Mesangial cell (primary cell): ENCODE data around the gene MISFA. TPM values are rescaled to one million over a fixed set of nuclear protein-coding genes. Genes with fewer than 3 reads are reported as not detected.

Experiments
- total RNA-seq: library from RNA; depleted of rRNA; stranded (reverse); fragments of >200 nt; gene quantifications from 2 replicates; pipeline ENCODE4 v1.2.3, GENCODE V29; 2015

MISFA gene
- total RNA-seq, result not detected in 2 replicates

GRCh38 chr11:18599739-18600230 lies at the start of gene MISFA:
Gene MISFA (plus strand): TSS chr11:18599789. CDS start chr11:18599929, 140 bp downstream.

GRCh38 chr11:18588297-18589252 lies 11.0 kb upstream of the MISFA start, which contains the start of gene UEVLD:
Gene UEVLD (minus strand): TSS chr11:18588734. CDS start chr11:18588654, 80 bp downstream.

GRCh38 chr11:18634140-18635032 lies 34.8 kb downstream of the MISFA start, which contains the start of gene SPTY2D1:
Gene SPTY2D1 (minus strand): TSS chr11:18634342. CDS start chr11:18634257, 85 bp downstream.

Other genes with a start within 250 kb of the MISFA start
- gene LDHA, start 205.2 kb upstream of the MISFA start, total RNA-seq, result 237 and 629 TPM in 2 replicates
- 0.81 TPM in 1 of 2 replicates, not detected in the other for gene LDHC, start 187.5 kb upstream of the MISFA start, total RNA-seq
- not detected in 2 replicates for gene LDHAL6A, start 143.9 kb upstream of the MISFA start, total RNA-seq
- gene TSG101, start 72.8 kb upstream of the MISFA start, total RNA-seq, result 74.3 and 87.3 TPM in 2 replicates
- gene UEVLD, start 11.1 kb upstream of the MISFA start, total RNA-seq, result 12.3 and 17.8 TPM in 2 replicates
- gene SPTY2D1, start 34.6 kb downstream of the MISFA start, total RNA-seq, result 8.5 and 16.5 TPM in 2 replicates
- 0.49 and 4.1 TPM in 2 replicates for gene TMEM86A, start 99.0 kb downstream of the MISFA start, total RNA-seq
- under 0.01 and 0.38 TPM in 2 replicates for gene IGSF22, start 126.4 kb downstream of the MISFA start, total RNA-seq
- not detected in 2 replicates for gene PTPN5, start 192.0 kb downstream of the MISFA start, total RNA-seq